ENCODE results near the gene ALDH3B2.
"Not testable (repeated sequence)": the region's sequence is repeated elsewhere in the genome, so short reads cannot be mapped to it uniquely, and the experiment has no call there.

Gene ALDH3B2

GRCh38 chr11:67674442-67674871 lies at the start of gene ALDH3B2:
Gene ALDH3B2, minus strand, starts transcription at chr11:67674623. Its CDS starts 7,688 bp downstream, at chr11:67666935.
- no peak for DNase-seq (ENCODE audit: low spot score)

DNA sequence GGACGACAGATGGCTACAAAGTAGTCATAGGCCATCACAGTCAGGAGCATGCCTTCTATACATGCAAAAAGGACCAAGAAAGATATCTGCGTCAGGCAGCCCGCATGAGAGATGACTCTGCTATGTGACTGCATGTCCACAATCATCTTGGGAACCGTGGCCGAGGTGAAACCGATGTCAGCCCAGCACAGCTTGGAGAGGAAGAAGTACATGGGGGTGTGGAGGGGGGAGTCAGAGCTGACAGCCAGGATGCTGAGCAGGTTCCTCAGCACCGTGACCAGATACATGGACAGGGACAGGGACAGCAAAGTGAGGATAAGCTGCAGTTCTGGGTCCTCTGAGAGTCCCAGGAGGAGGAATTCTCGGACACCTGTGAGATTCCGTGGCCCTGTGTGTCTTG lies 48.6 kb upstream of the ALDH3B2 start:
- DNase-seq (ENCODE audit: low spot score), result not testable (repeated sequence)

DNA sequence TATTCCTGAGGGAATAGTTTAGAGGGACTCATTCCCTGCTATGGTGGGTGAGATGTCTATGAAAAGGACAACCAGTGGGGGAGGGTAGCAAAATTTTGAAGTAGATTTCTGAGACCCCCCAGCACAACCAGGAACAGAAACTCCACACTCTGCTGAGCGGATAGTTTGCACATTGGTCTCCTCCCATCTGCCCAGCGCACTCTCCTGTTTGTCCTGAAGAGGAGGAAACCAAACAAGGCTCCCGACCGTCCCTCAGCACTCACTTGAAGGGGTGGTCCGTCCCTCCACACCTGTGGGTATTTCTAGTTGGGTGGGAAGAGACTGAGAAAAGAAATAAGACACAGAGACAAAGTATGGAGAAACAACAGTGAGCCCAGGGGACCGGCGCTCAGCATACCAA lies 41.8 kb upstream of the ALDH3B2 start:
- not testable (repeated sequence) for DNase-seq (ENCODE audit: low spot score)

- not testable (repeated sequence) for DNase-seq (ENCODE audit: low spot score)
Measured at GRCh38 chr11:67715801-67716200, 41.4 kb upstream of the ALDH3B2 start.

DNA sequence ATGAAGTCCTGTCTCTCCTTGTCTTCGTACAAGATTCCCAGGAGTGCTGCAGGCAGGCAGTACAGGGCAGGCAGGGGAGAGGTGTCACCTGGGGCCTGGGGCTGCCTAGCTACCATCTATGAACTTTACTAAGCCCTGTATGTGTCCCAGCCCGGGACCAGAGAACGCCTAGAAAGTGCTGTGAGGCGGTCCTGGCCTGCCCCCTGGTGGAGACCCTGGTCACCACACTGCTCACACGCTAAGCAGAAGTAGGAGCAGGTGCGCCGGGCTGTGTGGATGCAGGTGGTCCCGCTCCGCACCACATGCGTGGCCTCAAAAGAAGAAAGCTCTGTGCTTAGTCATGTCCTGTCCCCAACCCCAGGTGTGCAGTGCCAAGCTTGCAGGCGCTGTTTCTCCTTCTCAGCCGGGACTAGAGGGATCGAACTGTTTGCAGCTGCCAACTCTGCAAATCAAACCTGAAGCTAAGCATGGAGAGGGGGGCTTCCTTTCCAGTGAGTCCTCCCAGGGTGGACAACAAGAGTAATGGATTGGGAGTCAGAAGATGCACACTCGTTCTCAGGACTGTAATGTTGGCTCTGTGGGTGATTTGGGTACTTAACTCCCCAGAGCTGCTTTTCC lies 39.6 kb upstream of the ALDH3B2 start:
- peak; percentile 59 for DNase-seq (ENCODE audit: low spot score)

DNA sequence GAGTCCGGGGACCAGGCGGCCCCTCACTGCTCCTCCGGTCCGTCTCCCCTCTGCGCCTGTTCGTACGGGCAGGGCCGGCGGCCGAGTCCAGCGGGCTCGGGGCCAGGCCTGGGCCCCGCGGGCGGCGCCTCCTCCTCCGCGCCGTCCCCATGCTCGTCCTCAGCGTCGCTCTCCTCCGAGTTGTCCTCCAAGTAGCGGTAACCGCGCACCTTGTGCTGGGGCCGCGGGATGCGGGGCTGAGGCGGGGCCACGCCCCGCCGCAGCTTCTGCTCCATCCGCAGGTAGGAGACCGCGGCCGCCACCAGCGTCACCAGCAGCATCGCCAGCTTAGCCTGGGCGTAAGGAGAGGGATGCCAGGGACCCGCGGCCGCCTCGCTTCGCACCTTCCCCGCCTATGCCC lies 37.3 kb upstream of the ALDH3B2 start:
- not testable (repeated sequence) for DNase-seq (ENCODE audit: low spot score)

- DNase-seq (ENCODE audit: low spot score), result not testable (repeated sequence)
Measured at GRCh38 chr11:67711212-67711611, 36.8 kb upstream of the ALDH3B2 start.

GRCh38 chr11:67709806-67710205 lies 35.4 kb upstream of the ALDH3B2 start:
- not testable (repeated sequence) for DNase-seq (ENCODE audit: low spot score)

GRCh38 chr11:67705264-67705663 lies 30.8 kb upstream of the ALDH3B2 start:
- DNase-seq (ENCODE audit: low spot score), result no peak

GRCh38 chr11:67704524-67704923 lies 30.1 kb upstream of the ALDH3B2 start:
- DNase-seq (ENCODE audit: low spot score), result no peak

- not testable (repeated sequence) for DNase-seq (ENCODE audit: low spot score)
Measured at GRCh38 chr11:67703709-67704108, 29.3 kb upstream of the ALDH3B2 start.

DNA sequence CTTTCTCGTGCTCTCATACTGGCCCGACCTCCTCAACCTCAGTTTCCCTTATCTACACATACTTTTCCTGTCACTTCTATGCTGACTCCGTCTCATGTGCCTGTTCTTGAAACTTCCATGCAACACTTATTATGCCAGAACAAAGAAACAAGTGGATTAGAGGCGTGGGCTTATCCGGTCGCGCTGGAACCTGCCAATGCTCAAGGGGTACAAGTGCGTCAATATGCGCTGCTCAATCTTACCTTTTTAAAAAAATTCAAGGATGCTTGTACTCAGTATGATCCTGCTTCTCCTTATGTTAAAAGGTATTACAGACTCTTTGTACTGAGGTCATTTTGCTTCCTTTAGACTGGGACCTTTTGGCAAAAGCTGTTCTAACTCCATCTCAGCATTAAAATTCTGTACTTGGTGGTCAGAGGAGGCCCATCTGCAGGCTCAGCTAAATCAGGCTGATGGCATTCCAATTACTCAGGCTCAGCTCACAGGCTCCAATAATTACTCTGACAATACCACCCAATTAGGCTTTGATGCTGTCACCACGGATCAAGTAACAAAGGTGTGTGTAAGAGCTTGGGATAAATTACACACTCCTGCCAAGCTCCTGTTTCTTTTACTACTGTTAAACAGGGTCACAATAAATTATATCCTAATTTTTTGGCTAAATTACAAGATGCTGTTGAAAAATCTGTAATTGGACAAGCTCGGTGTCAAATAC lies 26.3 kb upstream of the ALDH3B2 start:
- DNase-seq (ENCODE audit: low spot score), result no peak

DNA sequence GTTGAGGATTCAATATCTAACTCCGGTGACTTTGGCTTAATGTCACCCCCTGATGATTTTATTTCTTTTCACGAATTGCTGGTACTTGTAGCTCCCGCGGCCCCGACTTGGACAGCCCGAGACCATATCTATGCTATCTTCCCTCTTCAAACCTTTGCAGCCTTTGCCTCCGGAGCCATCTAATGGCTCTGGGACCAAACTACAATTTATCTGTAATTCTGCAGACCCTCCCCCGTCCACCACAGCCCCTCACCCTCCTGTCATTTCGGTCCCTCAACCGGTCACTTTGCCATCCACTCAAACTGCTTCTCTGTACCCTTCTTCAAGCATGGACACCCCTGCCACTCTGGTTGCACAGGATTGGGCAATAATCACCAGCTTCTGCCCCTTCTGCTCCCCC lies 25.7 kb upstream of the ALDH3B2 start:
- DNase-seq (ENCODE audit: low spot score), result no peak

DNA sequence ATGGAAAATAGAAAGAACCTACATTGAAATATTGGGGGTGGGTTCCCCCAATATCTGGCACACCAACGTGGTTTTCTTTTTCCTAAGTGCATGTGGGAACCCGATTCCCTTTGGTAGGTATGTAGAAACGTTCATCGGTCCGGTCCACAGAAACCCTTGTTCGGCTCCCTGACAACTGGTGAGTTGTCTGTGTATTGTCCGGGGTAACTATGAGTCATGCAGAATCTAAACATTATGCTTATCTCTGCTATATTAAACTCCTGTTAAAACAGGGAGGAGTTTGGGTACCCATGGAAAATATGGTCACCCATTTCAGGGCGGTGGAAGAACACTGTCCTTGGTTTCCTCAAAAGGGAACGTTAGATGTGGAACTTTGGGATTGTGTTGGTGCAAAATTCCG lies 25.1 kb upstream of the ALDH3B2 start:
- no peak for DNase-seq (ENCODE audit: low spot score)

DNA sequence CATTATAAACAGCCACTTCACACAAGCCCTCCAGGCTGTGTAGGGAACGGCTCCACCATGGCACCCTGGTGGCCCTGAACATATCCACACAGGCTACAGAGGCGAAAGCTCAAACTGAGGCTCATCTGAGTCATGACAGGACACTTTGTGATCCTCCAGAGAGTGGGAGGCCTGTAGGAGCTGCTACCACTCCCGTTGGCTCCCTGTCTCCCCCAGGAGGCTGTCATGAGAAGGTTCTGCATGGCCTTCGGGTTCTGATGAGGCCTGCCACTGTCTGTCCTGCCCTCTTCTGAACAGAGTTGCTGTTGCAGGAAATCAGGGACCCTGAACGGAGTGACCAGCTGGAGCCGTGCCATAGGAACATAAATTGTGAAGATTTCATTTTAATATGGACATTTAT lies 23.8 kb upstream of the ALDH3B2 start:
- no peak for DNase-seq (ENCODE audit: low spot score)

DNA sequence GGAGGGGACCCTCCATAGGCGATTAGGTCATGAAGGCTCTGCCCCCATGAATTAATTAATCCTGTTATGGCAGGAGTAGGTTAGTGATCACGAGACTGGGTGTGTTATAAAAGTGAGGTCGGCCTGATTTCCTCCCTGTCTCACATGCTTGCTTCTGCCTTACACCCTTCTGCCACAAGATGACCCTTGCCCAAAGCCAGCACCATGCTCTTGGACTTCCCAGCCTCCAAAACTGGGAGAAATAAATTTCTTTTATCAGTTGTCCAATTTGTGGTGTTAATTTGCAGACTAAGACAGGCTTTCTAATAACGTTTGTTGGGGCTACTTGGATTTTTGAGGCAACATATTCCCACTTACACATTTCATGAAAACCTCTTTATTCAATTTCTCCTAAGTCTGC lies 23.4 kb upstream of the ALDH3B2 start:
- DNase-seq (ENCODE audit: low spot score), result no peak

DNA sequence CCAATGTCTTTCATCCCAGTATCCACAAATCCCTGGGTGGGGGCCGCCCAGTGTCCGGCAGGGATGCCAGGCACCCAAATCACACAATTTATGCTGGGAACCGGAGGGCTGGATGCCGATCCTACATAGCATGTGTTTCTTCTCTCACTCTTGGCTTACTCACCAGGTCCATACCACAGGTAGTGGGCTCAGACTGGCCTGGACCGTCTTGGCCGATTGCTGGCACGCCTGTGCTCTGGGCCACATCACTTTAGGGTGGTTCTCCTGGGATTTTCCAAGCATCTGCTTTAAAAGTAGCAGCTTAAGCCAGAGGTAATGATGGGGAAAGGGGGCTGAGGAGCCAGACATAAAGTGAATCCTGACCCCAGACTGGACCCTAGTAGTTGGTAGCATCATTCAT lies 22.6 kb upstream of the ALDH3B2 start:
- DNase-seq (ENCODE audit: low spot score), result no peak

DNA sequence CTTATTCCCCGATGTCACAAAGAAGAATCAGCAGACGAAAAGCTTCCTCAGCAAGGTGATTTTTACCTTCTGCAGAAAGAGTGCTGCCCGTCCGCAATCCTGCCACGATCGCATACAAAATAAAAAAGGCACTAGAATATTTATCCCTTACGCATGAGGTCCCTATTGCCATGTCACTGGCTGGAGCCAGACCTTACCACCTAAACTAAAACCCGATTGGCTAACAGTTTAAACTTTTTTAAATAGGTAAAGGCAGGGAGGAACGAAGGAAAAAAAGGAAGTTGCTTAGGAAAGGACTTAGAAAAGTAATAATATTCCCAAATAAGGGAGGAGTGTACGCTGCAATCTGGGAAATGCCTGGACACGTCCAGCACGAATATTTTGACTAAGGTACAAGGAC lies 21.2 kb upstream of the ALDH3B2 start:
- DNase-seq (ENCODE audit: low spot score), result no peak

DNA sequence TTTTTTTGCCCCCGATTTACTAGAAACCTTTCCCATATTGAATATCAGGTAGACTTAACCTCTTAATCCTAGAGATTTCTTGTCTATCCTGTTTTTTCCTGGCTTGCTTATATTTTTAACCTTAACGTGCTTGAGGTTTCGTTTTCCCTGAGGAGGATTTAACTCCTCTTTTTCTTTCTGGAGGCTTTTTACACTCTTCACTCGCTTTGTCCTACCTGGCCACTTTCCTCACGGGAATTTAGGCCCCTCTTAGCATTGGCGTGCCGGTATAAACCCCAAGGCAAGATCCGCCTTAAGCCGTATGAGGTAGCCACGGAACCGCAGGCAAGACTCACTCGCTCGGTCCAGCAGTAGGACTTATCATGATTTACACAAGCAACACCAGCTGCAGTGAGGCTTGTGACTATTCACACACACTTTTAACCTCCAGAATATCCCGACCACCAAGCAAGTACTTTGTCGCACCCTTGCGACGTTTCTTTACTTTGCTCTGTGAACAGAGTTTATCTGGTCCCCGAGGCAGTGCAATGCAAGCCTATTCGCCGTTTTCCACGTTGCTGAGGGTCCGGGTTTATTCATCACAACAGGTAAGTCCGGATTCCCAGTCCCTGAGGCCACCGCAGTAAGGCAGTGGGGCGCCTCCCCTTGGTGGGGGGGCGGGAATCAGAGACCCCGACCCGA lies 20.6 kb upstream of the ALDH3B2 start:
- DNase-seq (ENCODE audit: low spot score), result no peak

- no peak for DNase-seq (ENCODE audit: low spot score)
Measured at GRCh38 chr11:67691149-67691548, 16.7 kb upstream of the ALDH3B2 start.

GRCh38 chr11:67689178-67689577 lies 14.8 kb upstream of the ALDH3B2 start:
- no peak for DNase-seq (ENCODE audit: low spot score)

GRCh38 chr11:67687986-67688385 lies 13.6 kb upstream of the ALDH3B2 start:
- DNase-seq (ENCODE audit: low spot score), result no peak

GRCh38 chr11:67685641-67686332 lies 11.4 kb upstream of the ALDH3B2 start:
- DNase-seq (ENCODE audit: low spot score), result not testable (repeated sequence)

Data from CD4-positive, alpha-beta T cell treated with Interleukin-15 for 4 hours (primary cell).